ENCODE results near the gene ADORA2B. TPM values are rescaled to one million over a fixed set of nuclear protein-coding genes. Genes with fewer than 3 reads are reported as not detected.
A peak's percentile ranks its signal among the peaks of the same experiment; 100 is the strongest.

ADORA2B gene
- total and polyA plus RNA-seq, 2 experiments from 2014 or later, result 3.3 to 7.9 TPM

GRCh38 chr17:15996322-15996721 lies 51.4 kb downstream of the ADORA2B start:
- H3K4me2 ChIP-seq, result no peak overlapping the region
- H3K27me3 ChIP-seq (ENCODE audit: insufficient read depth), result no peaks in the 10 kb centered on the region
- H3K4me3 ChIP-seq, result no peak overlapping the region
- peaks cover 2% of the 10 kb centered on the region; the same call in 2 of the 3 replicates for H3K9me3 Mint-ChIP-seq
- no peak overlapping the region for H2AFZ ChIP-seq
- peaks cover 20% of the 10 kb centered on the region for H3K79me2 ChIP-seq (replicated peaks; ENCODE audit: insufficient read depth)
- DNase-seq (ENCODE audit: low spot score) (no peak), ATAC-seq (no peak)
- peaks cover 9% of the 10 kb centered on the region; the same call in 1 of the 2 replicates for H3K36me3 ChIP-seq (ENCODE audit: insufficient read depth)
- no peak overlapping the region for H3K27ac ChIP-seq (ENCODE audit: low read depth)
- peaks cover 25% of the 10 kb centered on the region for H3K36me3 Mint-ChIP-seq (ENCODE audit: low read depth)
- H3K27ac Mint-ChIP-seq, result no peak overlapping the region
- peaks cover 9% of the 10 kb centered on the region for H3K4me1 ChIP-seq (ENCODE audit: insufficient read depth)
- peaks cover 10% of the 10 kb centered on the region for H4K20me1 ChIP-seq (replicated peaks; ENCODE audit: insufficient read depth)
- H3K4me1 Mint-ChIP-seq, result peaks cover 9% of the 10 kb centered on the region
- H3K27me3 Mint-ChIP-seq (ENCODE audit: insufficient read depth, low read depth, poor library complexity), result peaks cover 4% of the 10 kb centered on the region
- no peak overlapping the region for H3K4me3 Mint-ChIP-seq
- TF ChIP-seq ZNF114 (CRISPR knock-in tag; IDR thresholded peaks at IDR 0.05) (no peak), EZH2phosphoT487 (IDR thresholded peaks at IDR 0.05; ENCODE audit: unreplicated experiment) (no peak), CREB1 (CRISPR knock-in tag; IDR thresholded peaks at IDR 0.05; ENCODE audit: low read depth) (no peak), CTCF (conservative IDR thresholded peaks at IDR 0.05; ENCODE audit: low read depth in 2 of 2) (no peak), POLR2AphosphoS5 (IDR thresholded peaks at IDR 0.05; ENCODE audit: low read depth) (no peak), STAT1 (IDR thresholded peaks at IDR 0.05; ENCODE audit: unreplicated experiment) (no peak), JUNB (IDR thresholded peaks at IDR 0.05; ENCODE audit: unreplicated experiment) (no peak)
- no peaks in the 10 kb centered on the region for H3F3A ChIP-seq (replicated peaks; ENCODE audit: low read depth)
- H3K9me2 ChIP-seq (ENCODE audit: insufficient read depth), result no peaks in the 10 kb centered on the region

- Mint-ChIP-seq H3K27me3 (ENCODE audit: insufficient read depth, low read depth, poor library complexity) (peaks cover 4% of the 10 kb centered on the region), H3K27ac (peak overlapping the region; percentile 97; the same call in 1 of the 2 replicates), H3K4me3 (peak overlapping the region; percentile 88; the same call in 2 of the 3 replicates), H3K9me3 (peaks cover 6% of the 10 kb centered on the region), H3K4me1 (peaks cover 12% of the 10 kb centered on the region), H3K36me3 (ENCODE audit: low read depth) (peaks cover 43% of the 10 kb centered on the region)
- Histone ChIP-seq H3K4me3 (no peak overlapping the region), H3F3A (replicated peaks; ENCODE audit: low read depth) (no peaks in the 10 kb centered on the region), H2AFZ (no peak overlapping the region), H3K4me2 (no peak overlapping the region; the same call in 1 of the 2 replicates), H3K4me1 (ENCODE audit: insufficient read depth) (peaks cover 12% of the 10 kb centered on the region), H3K79me2 (replicated peaks; ENCODE audit: insufficient read depth) (peaks cover 38% of the 10 kb centered on the region), H3K9me2 (ENCODE audit: insufficient read depth) (no peaks in the 10 kb centered on the region), H3K27ac (ENCODE audit: low read depth) (no peak overlapping the region), H3K36me3 (ENCODE audit: insufficient read depth) (peaks cover 18% of the 10 kb centered on the region), H4K20me1 (replicated peaks; ENCODE audit: insufficient read depth) (peaks cover 12% of the 10 kb centered on the region), H3K27me3 (ENCODE audit: insufficient read depth) (no peaks in the 10 kb centered on the region)
- ATAC-seq (no peak), DNase-seq (ENCODE audit: low spot score) (no peak)
- TF ChIP-seq CTCF (conservative IDR thresholded peaks at IDR 0.05; ENCODE audit: low read depth in 2 of 2), result no peak
- no peak for TF ChIP-seq NANOG (IDR thresholded peaks at IDR 0.05; ENCODE audit: borderline replicate concordance)
- no peak for TF ChIP-seq REST (IDR thresholded peaks at IDR 0.05; ENCODE audit: unreplicated experiment)
- no peak for TF ChIP-seq POLR2AphosphoS5 (IDR thresholded peaks at IDR 0.05; ENCODE audit: low read depth)
Observed at GRCh38 chr17:15998031-15998562, 53.2 kb downstream of the ADORA2B start.
